H1 (cell line): ENCODE measurements around the gene RSAD1. TPM values are rescaled to one million over a fixed set of nuclear protein-coding genes. Genes with fewer than 3 reads are reported as not detected.

Experiments
- CTCF ChIA-PET: fragments of 300-600 bp; sonication (Branson Sonifier 250); formaldehyde crosslinking; loops from one replicate; lab custom pipeline; 2021; ENCODE audit not compliant: partially characterized antibody; lab: Charles Lee
- POLR2A ChIA-PET: fragments of 300-600 bp; sonication (Branson Sonifier 250); formaldehyde crosslinking; loops from one replicate; lab custom pipeline; 2021; ENCODE audit warnings: inconsistent platforms; ENCODE audit not compliant: partially characterized antibody; lab: Charles Lee
- DNase-seq, 2 experiments: peaks; one replicate each; pipeline versions ENCODE4 v3.0.0 to v3.0.0-alpha.2; 2010 to 2022; ENCODE audit warnings: low spot score in 2 of 2, low read depth in 1 of 2, mixed read lengths in 1 of 2
- FAIRE-seq: peaks from 2 replicates; lab custom pipeline; 2011; peaks lifted over from hg19 to GRCh38; lab: Jason Lieb, UNC
- H2AFZ ChIP-seq: 2 replicates; pipeline ENCODE4 v1.8.1; 2012; ENCODE audit warnings: low read length, inconsistent platforms
- H2AK5ac ChIP-seq: 2 replicates; pipeline ENCODE4 v1.6.1; 2013; ENCODE audit warnings: low read depth, low read length
- H2BK120ac ChIP-seq: replicated peaks from 2 replicates; pipeline ENCODE3; 2013; ENCODE audit warnings: low read depth, low read length, inconsistent platforms
- H2BK12ac ChIP-seq: 2 replicates; pipeline ENCODE4 v1.6.1; 2013; ENCODE audit warnings: low read depth, low read length
- H2BK15ac ChIP-seq: 2 replicates; pipeline ENCODE4 v1.6.1; 2013; ENCODE audit warnings: low read length
- H2BK20ac ChIP-seq: 2 replicates; pipeline ENCODE4 v1.6.1; 2013; ENCODE audit warnings: low read length
- H2BK5ac ChIP-seq: 2 replicates; pipeline ENCODE4 v1.6.1; 2013; ENCODE audit warnings: low read depth, low read length
- H3K14ac ChIP-seq: 2 replicates; pipeline ENCODE4 v1.6.1; 2013; ENCODE audit warnings: inconsistent platforms; ENCODE audit not compliant: insufficient read length
- H3K18ac ChIP-seq: 2 replicates; pipeline ENCODE4 v1.6.1; 2013; ENCODE audit warnings: low read length; ENCODE audit errors: extremely low read depth
- H3K23ac ChIP-seq: 2 replicates; pipeline ENCODE4 v1.6.1; 2013; ENCODE audit warnings: inconsistent platforms; ENCODE audit not compliant: insufficient read length
- H3K23me2 ChIP-seq: 2 replicates; pipeline ENCODE4 v1.6.1; 2013; ENCODE audit warnings: low read depth, low read length
- H3K27ac ChIP-seq: 2 replicates; pipeline ENCODE4 v1.6.1; 2011; ENCODE audit warnings: low read depth, low read length, inconsistent platforms
- H3K27me3 ChIP-seq, 4 experiments: replicated peaks in 1 of 4; 1 replicate in 1 of 4; 2 replicates in 3 of 4; pipeline versions ENCODE4 v1.6.1 to v1.8.1; 2011 to 2013; ENCODE audit warnings: low read length in 3 of 4, mild to moderate bottlenecking in 3 of 4, inconsistent platforms in 2 of 4, mixed read lengths in 2 of 4, moderate library complexity in 1 of 4; ENCODE audit not compliant: control insufficient read depth in 3 of 4, insufficient read depth in 3 of 4; ENCODE audit errors: extremely low read depth in 1 of 4
- H3K36me3 ChIP-seq, 4 experiments: 2 replicates each; pipeline versions ENCODE4 v1.6.1 to v1.8.1; 2011 to 2013; ENCODE audit warnings: mild to moderate bottlenecking in 4 of 4, low read length in 3 of 4, moderate library complexity in 2 of 4, control low read depth in 1 of 4, inconsistent platforms in 1 of 4; ENCODE audit not compliant: insufficient read depth in 4 of 4, control insufficient read depth in 2 of 4
- H3K4ac ChIP-seq: replicated peaks from 2 replicates; pipeline ENCODE3; 2013; ENCODE audit warnings: low read length, low read depth, mixed read lengths, inconsistent platforms; ENCODE audit not compliant: insufficient read length
- H3K4me1 ChIP-seq, 4 experiments: replicated peaks in 1 of 4; 1 replicate in 1 of 4; 2 replicates in 3 of 4; pipeline versions ENCODE4 v1.6.1 to v1.8.1; 2011 to 2013; ENCODE audit warnings: low read length in 3 of 4, inconsistent platforms in 2 of 4, mixed read lengths in 1 of 4; ENCODE audit not compliant: insufficient read depth in 4 of 4, control insufficient read depth in 3 of 4
- H3K4me2 ChIP-seq, 2 experiments: 2 replicates each; pipeline versions ENCODE4 v1.6.1 to v1.8.1; 2011 to 2013; ENCODE audit warnings: low read depth in 2 of 2, low read length in 2 of 2, control low read depth in 1 of 2, inconsistent platforms in 1 of 2, mild to moderate bottlenecking in 1 of 2; ENCODE audit not compliant: insufficient read depth in 1 of 2
- H3K4me3 ChIP-seq, 4 experiments: fragments of 200-600, 300-600 bp in 1 of 4; sonication (generic), shearing (Covaris generic), sonication (Bioruptor Twin) in 1 of 4; 2 replicates each; pipeline versions ENCODE4 v1.5.1 to v1.8.1; 2011 to 2016; ENCODE audit warnings: low read length in 4 of 4, low read depth in 3 of 4, control low read depth in 2 of 4, inconsistent platforms in 2 of 4, mild to moderate bottlenecking in 2 of 4, mixed read lengths in 1 of 4, moderate library complexity in 1 of 4; ENCODE audit not compliant: insufficient read depth in 2 of 4; ENCODE audit errors: extremely low read depth in 1 of 4
- H3K56ac ChIP-seq: replicated peaks from 2 replicates; pipeline ENCODE3; 2013; ENCODE audit warnings: low read depth, mild to moderate bottlenecking, mixed read lengths, low read length, inconsistent platforms; ENCODE audit not compliant: insufficient read length
- H3K79me1 ChIP-seq: 2 replicates; pipeline ENCODE4 v1.6.1; 2013; ENCODE audit warnings: low read depth, low read length, control low read depth
- H3K79me2 ChIP-seq, 2 experiments: 2 replicates each; pipeline versions ENCODE4 v1.6.1 to v1.8.1; 2012 to 2013; ENCODE audit warnings: low read length in 2 of 2, mild to moderate bottlenecking in 2 of 2, inconsistent platforms in 1 of 2; ENCODE audit not compliant: insufficient read depth in 2 of 2, control insufficient read depth in 1 of 2
- H3K9ac ChIP-seq, 4 experiments: replicated peaks in 1 of 4; 1 replicate in 1 of 4; 2 replicates in 3 of 4; pipeline versions ENCODE4 v1.6.1 to v1.8.1; 2011 to 2013; ENCODE audit warnings: low read depth in 3 of 4, low read length in 3 of 4, control low read depth in 2 of 4, mild to moderate bottlenecking in 2 of 4, moderate library complexity in 2 of 4, inconsistent platforms in 1 of 4; ENCODE audit errors: extremely low read depth in 1 of 4
- H3K9me3 ChIP-seq, 2 experiments: 2 replicates each; pipeline versions ENCODE4 v1.6.1 to v1.8.1; 2012 to 2013; ENCODE audit warnings: mild to moderate bottlenecking in 2 of 2, moderate library complexity in 2 of 2, control low read depth in 1 of 2, inconsistent platforms in 1 of 2, low read depth in 1 of 2, low read length in 1 of 2, mixed read lengths in 1 of 2; ENCODE audit not compliant: insufficient read depth in 2 of 2
- H4K20me1 ChIP-seq, 2 experiments: replicated peaks in 1 of 2; 2 replicates each; pipeline versions ENCODE3 to v1.8.1; 2011 to 2013; ENCODE audit warnings: inconsistent platforms in 2 of 2, low read length in 2 of 2, mild to moderate bottlenecking in 1 of 2; ENCODE audit not compliant: insufficient read depth in 2 of 2, control insufficient read depth in 1 of 2
- H4K5ac ChIP-seq: 2 replicates; pipeline ENCODE4 v1.6.1; 2013; ENCODE audit warnings: low read length, low read depth, mixed read lengths, inconsistent platforms; ENCODE audit not compliant: insufficient read length
- H4K8ac ChIP-seq: 2 replicates; pipeline ENCODE4 v1.8.0; 2013; ENCODE audit warnings: mild to moderate bottlenecking, moderate library complexity, low read length, inconsistent platforms; ENCODE audit not compliant: insufficient read depth; ENCODE audit errors: extremely low read depth
- H4K91ac ChIP-seq: replicated peaks from 2 replicates; pipeline ENCODE3; 2013; ENCODE audit warnings: low read length, mixed read lengths, inconsistent platforms; ENCODE audit not compliant: insufficient read length
- ASH2L ChIP-seq: fragments of 200-600, 300-600 bp; sonication (generic); IDR thresholded peaks from one replicate; pipeline ENCODE4 v1.7.1; 2017; ENCODE audit warnings: low read length
- CREB1 ChIP-seq: IDR thresholded peaks from 2 replicates; pipeline ENCODE4 v1.6.1; 2012; ENCODE audit warnings: inconsistent platforms
- CTBP2 ChIP-seq: IDR thresholded peaks from 2 replicates; pipeline ENCODE4 v1.7.0; 2011; ENCODE audit warnings: borderline replicate concordance, mild to moderate bottlenecking, moderate library complexity, mixed read lengths, low read length; ENCODE audit not compliant: insufficient read depth, insufficient read length
- EZH2 ChIP-seq: fragments of 200-600 bp; sonication (generic); IDR thresholded peaks from 2 replicates; pipeline ENCODE4 v1.7.1; 2012; ENCODE audit warnings: low read depth, mild to moderate bottlenecking, moderate library complexity, low read length, inconsistent platforms; ENCODE audit not compliant: severe bottlenecking
- HDAC2 ChIP-seq, 2 experiments: fragments of 300-600 bp in 1 of 2; sonication (generic) in 1 of 2; IDR thresholded peaks; 2 replicates each; pipeline ENCODE4 v1.6.1; 2011 to 2012; ENCODE audit warnings: low read depth in 2 of 2, low read length in 2 of 2, mild to moderate bottlenecking in 2 of 2, moderate library complexity in 2 of 2, borderline replicate concordance in 1 of 2, inconsistent platforms in 1 of 2
- KDM5A ChIP-seq: fragments of 200-600 bp; IDR thresholded peaks from 2 replicates; pipeline ENCODE4 v1.7.1; 2012; ENCODE audit warnings: mild to moderate bottlenecking, low read length, inconsistent platforms, mixed read lengths
- NRF1 ChIP-seq: IDR thresholded peaks from 2 replicates; pipeline ENCODE4 v1.6.1; 2011; ENCODE audit warnings: mild to moderate bottlenecking, low read depth, low read length, improper control_type of control experiment
- POLR2A ChIP-seq, 2 experiments: IDR thresholded peaks; 1 replicate in 1 of 2; 2 replicates in 1 of 2; pipeline ENCODE4 v1.6.1; 2011; ENCODE audit warnings: low read depth in 2 of 2, low read length in 2 of 2, mild to moderate bottlenecking in 2 of 2; ENCODE audit errors: control extremely low read depth in 1 of 2
- POU5F1 ChIP-seq: IDR thresholded peaks from 2 replicates; pipeline ENCODE4 v1.6.1; 2011; ENCODE audit warnings: low read depth, mild to moderate bottlenecking, low read length, moderate library complexity
- SAP30 ChIP-seq: fragments of 300-600 bp; sonication (generic); IDR thresholded peaks from 2 replicates; pipeline ENCODE4 v1.7.1; 2012; ENCODE audit warnings: low read length, moderate library complexity, mild to moderate bottlenecking, inconsistent platforms; ENCODE audit not compliant: insufficient read depth, insufficient replicate concordance
- SIX5 ChIP-seq: IDR thresholded peaks from 2 replicates; pipeline ENCODE4 v1.6.1; 2011; ENCODE audit warnings: mild to moderate bottlenecking, low read depth, low read length
- SP1 ChIP-seq: IDR thresholded peaks from 2 replicates; pipeline ENCODE4 v1.6.1; 2011; ENCODE audit warnings: low read depth, low read length
- WGBS, 2 experiments: shearing (Covaris generic) in 1 of 2; methylation state at CpG; one replicate each; pipeline versions ENCODE4 v1.1.6 to v1.1.7; 2013 to 2015; ENCODE audit warnings: low lambda C conversion rate in 2 of 2, mixed read lengths in 2 of 2, inconsistent platforms in 1 of 2, low coverage in 1 of 2, missing lambda C conversion rate in 1 of 2; ENCODE audit not compliant: insufficient replicate concordance in 2 of 2, insufficient coverage in 1 of 2, insufficient read length in 1 of 2; ENCODE audit errors: extremely low coverage in 1 of 2, missing lambda C conversion rate in 1 of 2; 5-methylcytosine and 5-hydroxymethylcytosine counted together
- polyA plus RNA-seq, 7 experiments: library from polyadenylated mRNA; depleted of rRNA in 3 of 7; stranded (reverse) in 5 of 7; unstranded in 2 of 7; fragments of >200 nt in 5 of 7; fragments of 200-250 nt in 2 of 7; gene quantifications; 1 replicate in 5 of 7; 2 replicates in 1 of 7; 4 replicates in 1 of 7; pipeline versions ENCODE4 v1.2.1 to v1.2.3, GENCODE V29; 2011 to 2013; ENCODE audit warnings: missing spikeins in 2 of 7, mixed read lengths in 2 of 7
- total RNA-seq: library from RNA; stranded (reverse); fragmentation: NEBNext Ultra II Directional; extraction: Animal tissue kit (Norgen Biotek cat#: 25700); gene quantifications from 2 replicates; pipeline ENCODE4 v1.2.1, GENCODE V29; 2021

RSAD1 gene
- total and polyA plus RNA-seq, 2 of the 8 experiments (the other 6 are each of a cell fraction or from before 2014, with no cell fraction given), result 17.9 to 33.5 TPM

- no peaks in the 10 kb centered on the region for H4K20me1 ChIP-seq
- H3K56ac ChIP-seq, result no peak overlapping the region
- ChIA-PET CTCF (interaction anchor here (1.2 to 3.2 kb wide), 4 partner anchors 10 to 37 kb away, joined by 5 to 12 read pairs (median 8); partner anchors contain the start of genes EPN3 and RSAD1), POLR2A (no interaction called here)
- no peak overlapping the region for H3K27ac ChIP-seq
- no peak overlapping the region for H2BK120ac ChIP-seq
- WGBS, 2 experiments, result 97% methylated on average over 6 of the region's 8 CpGs; no CpG with 5 or more reads in 1 of the 2 experiments
- no peaks in the 10 kb centered on the region for H3K23me2 ChIP-seq
- H4K5ac ChIP-seq, result no peak overlapping the region
- no peaks in the 10 kb centered on the region for H3K79me1 ChIP-seq
- H4K8ac ChIP-seq, result no peak overlapping the region
- DNase-seq (no peak), FAIRE-seq (no peak)
- H3K4me1 ChIP-seq, result no peaks in the 10 kb centered on the region
- H2BK15ac ChIP-seq, result no peak overlapping the region
- no peak overlapping the region for H3K4ac ChIP-seq
- no peaks in the 10 kb centered on the region for H3K9me3 ChIP-seq
- no peak overlapping the region for H2AK5ac ChIP-seq
- no peak overlapping the region for H3K23ac ChIP-seq
- H3K4me2 ChIP-seq, result no peak overlapping the region
- H3K4me3 ChIP-seq, result no peak overlapping the region
- no peak overlapping the region for H2BK20ac ChIP-seq
- no peak overlapping the region for H4K91ac ChIP-seq
- no peak overlapping the region for H3K9ac ChIP-seq
- no peak overlapping the region for H2BK5ac ChIP-seq
- no peak overlapping the region for H3K18ac ChIP-seq
- no peak overlapping the region for H3K14ac ChIP-seq
- H2BK12ac ChIP-seq, result no peak overlapping the region
- no peaks in the 10 kb centered on the region for H3K79me2 ChIP-seq
- H2AFZ ChIP-seq, result no peak overlapping the region
- no peaks in the 10 kb centered on the region for H3K27me3 ChIP-seq
- H3K36me3 ChIP-seq, result no peaks in the 10 kb centered on the region
- TF ChIP-seq EZH2 (no peak), SP1 (no peak), ASH2L (no peak), KDM5A (no peak), NRF1 (no peak), SIX5 (no peak), HDAC2 (IDR thresholded peaks at IDR 0.05; ENCODE audit: borderline replicate concordance in 1 of 2, low read depth in 2 of 2, low read length in 2 of 2) (no peak), POU5F1 (no peak), CTBP2 (no peak), SAP30 (no peak), POLR2A (IDR thresholded peaks at IDR 0.05; ENCODE audit: control extremely low read depth in 1 of 2, low read depth in 2 of 2, low read length in 2 of 2) (no peak), CREB1 (no peak)
Measured at GRCh38 chr17:50495918-50496317, 17.3 kb downstream of the RSAD1 start.
